HuH-7.5 (cell line): ENCODE measurements around the gene SFXN5.

Experiments
- DNase-seq: peaks from one replicate; pipeline ENCODE4 v3.0.0; 2011; ENCODE audit warnings: low spot score

Gene SFXN5

GRCh38 chr2:72897785-72898584 is 173.5 kb downstream of the SFXN5 start:
- DNase-seq, result no peak

- no peak for DNase-seq
These were observed 175.1 kb downstream of the SFXN5 start for GRCh38 chr2:72896446-72896845.

GRCh38 chr2:72895759-72896281 is 175.7 kb downstream of the SFXN5 start:
- DNase-seq, result no peak

- no peak for DNase-seq
These were observed 176.4 kb downstream of the SFXN5 start for GRCh38 chr2:72895154-72895553.

- no peak for DNase-seq
These were observed 177.0 kb downstream of the SFXN5 start for GRCh38 chr2:72894514-72894913.

GRCh38 chr2:72893594-72894319 is 177.8 kb downstream of the SFXN5 start:
- peak; percentile 60 for DNase-seq

GRCh38 chr2:72892506-72893173 is 178.9 kb downstream of the SFXN5 start:
- peak; percentile 56 for DNase-seq
